ENCODE data around the gene MICAL3.
"Not testable (repeated sequence)": the region's sequence is repeated elsewhere in the genome, so short reads cannot be mapped to it uniquely, and the experiment has no call there.

Gene MICAL3

GRCh38 chr22:18059094-18059417 is 34.7 kb upstream of the MICAL3 start:
- in situ Hi-C loops (cut with HindIII; ENCODE audit: low sequenced_read_pairs) = no loop called here
- DNase-seq (ENCODE audit: low read depth, low spot score) = no peak
- H3K4me3 ChIP-seq (ENCODE audit: low read depth, low read length) = no peak overlapping the region
- TF ChIP-seq CTCF (IDR thresholded peaks at IDR 0.05; ENCODE audit: low read depth, low read length) = no peak

- no peak overlapping the region for H3K4me3 ChIP-seq (ENCODE audit: low read depth, low read length)
- DNase-seq (ENCODE audit: low read depth, low spot score) = no peak
- TF ChIP-seq CTCF (IDR thresholded peaks at IDR 0.05; ENCODE audit: low read depth, low read length) = no peak
- in situ Hi-C loops (cut with HindIII; ENCODE audit: low sequenced_read_pairs) = no loop called here
Measured at GRCh38 chr22:18058371-18059093, 34.2 kb upstream of the MICAL3 start.

- TF ChIP-seq CTCF (IDR thresholded peaks at IDR 0.05; ENCODE audit: low read depth, low read length) = no peak
- no peak overlapping the region for H3K4me3 ChIP-seq (ENCODE audit: low read depth, low read length)
- in situ Hi-C loops (cut with HindIII; ENCODE audit: low sequenced_read_pairs) = no loop called here
- DNase-seq (ENCODE audit: low read depth, low spot score) = peak; percentile 98
Measured at GRCh38 chr22:18057568-18058209, 33.3 kb upstream of the MICAL3 start.

GRCh38 chr22:18056807-18057474 is 32.6 kb upstream of the MICAL3 start:
- no peak for TF ChIP-seq CTCF (IDR thresholded peaks at IDR 0.05; ENCODE audit: low read depth, low read length)
- in situ Hi-C loops (cut with HindIII; ENCODE audit: low sequenced_read_pairs) = no loop called here
- no peak overlapping the region for H3K4me3 ChIP-seq (ENCODE audit: low read depth, low read length)
- no peak for DNase-seq (ENCODE audit: low read depth, low spot score)

- peak; percentile 60 for DNase-seq (ENCODE audit: low read depth, low spot score)
- in situ Hi-C loops (cut with HindIII; ENCODE audit: low sequenced_read_pairs) = no loop called here
- no peak overlapping the region for H3K4me3 ChIP-seq (ENCODE audit: low read depth, low read length)
- TF ChIP-seq CTCF (IDR thresholded peaks at IDR 0.05; ENCODE audit: low read depth, low read length) = no peak
Measured at GRCh38 chr22:18056161-18056666, 31.9 kb upstream of the MICAL3 start.

- H3K4me3 ChIP-seq (ENCODE audit: low read depth, low read length) = no peak overlapping the region
Measured at GRCh38 chr22:18055619-18056160, 31.3 kb upstream of the MICAL3 start.

GRCh38 chr22:18053216-18053946 is 29.0 kb upstream of the MICAL3 start:
- in situ Hi-C loops (cut with HindIII; ENCODE audit: low sequenced_read_pairs) = not testable (repeated sequence)

More at GRCh38 chr22:18055619-18056160, 31.3 kb upstream of the MICAL3 start:
- no peak for DNase-seq (ENCODE audit: low read depth, low spot score)
- TF ChIP-seq CTCF (IDR thresholded peaks at IDR 0.05; ENCODE audit: low read depth, low read length) = no peak
- in situ Hi-C loops (cut with HindIII; ENCODE audit: low sequenced_read_pairs) = no loop called here

GRCh38 chr22:18051113-18051512 is 26.8 kb upstream of the MICAL3 start:
- DNase-seq (ENCODE audit: low read depth, low spot score); in situ Hi-C loops (cut with HindIII; ENCODE audit: low sequenced_read_pairs); H3K4me3 ChIP-seq (ENCODE audit: low read depth, low read length): not testable (repeated sequence)

More at GRCh38 chr22:18053216-18053946, 29.0 kb upstream of the MICAL3 start:
- not testable (repeated sequence) for H3K4me3 ChIP-seq (ENCODE audit: low read depth, low read length); DNase-seq (ENCODE audit: low read depth, low spot score)

Data from astrocyte of the spinal cord (primary cell).